Stimulated activated naive CD8-positive, alpha-beta T cell treated with anti-CD3 and anti-CD28 coated beads, Interleukin-15, Interleukin-2, amounts not matched to agents 100 ng/mL and 50 ng/mL, for 24 hours (primary cell): ENCODE measurements around the gene TAF6.
"Not testable (repeated sequence)": the region's sequence is repeated elsewhere in the genome, so short reads cannot be mapped to it uniquely, and the experiment has no call there.

Experiments used
- H3K27ac Mint-ChIP-seq: one replicate; pipeline ENCODE4 v1.8.0; 2021; ENCODE audit warnings: mild to moderate bottlenecking, mixed read lengths
- H3K27me3 Mint-ChIP-seq: one replicate; pipeline ENCODE4 v1.8.0; 2021; ENCODE audit warnings: mixed read lengths
- H3K36me3 Mint-ChIP-seq: one replicate; pipeline ENCODE4 v1.8.0; 2021; ENCODE audit warnings: low read depth, mixed read lengths
- H3K4me1 Mint-ChIP-seq: one replicate; pipeline ENCODE4 v1.8.0; 2021; ENCODE audit warnings: low read depth, mixed read lengths
- H3K4me3 Mint-ChIP-seq: one replicate; pipeline ENCODE4 v1.8.0; 2021; ENCODE audit warnings: mild to moderate bottlenecking, mixed read lengths
- H3K9me3 Mint-ChIP-seq: one replicate; pipeline ENCODE4 v1.8.0; 2021; ENCODE audit warnings: mixed read lengths

TAF6 gene

GRCh38 chr7:100155553-100156317, 36.6 kb upstream of the TAF6 start:
- Mint-ChIP-seq H3K36me3 (peaks cover 38% of the 10 kb centered on the region), H3K4me3 (peak overlapping the region; percentile 84), H3K9me3 (no peaks in the 10 kb centered on the region), H3K27ac (peak overlapping the region; percentile 26), H3K4me1 (peaks cover 56% of the 10 kb centered on the region), H3K27me3 (no peaks in the 10 kb centered on the region)

GRCh38 chr7:100154651-100155491, 35.7 kb upstream of the TAF6 start:
- H3K9me3 Mint-ChIP-seq: no peaks in the 10 kb centered on the region
- peak overlapping the region; percentile 28 for H3K27ac Mint-ChIP-seq
- H3K36me3 Mint-ChIP-seq: peaks cover 44% of the 10 kb centered on the region
- H3K4me3 Mint-ChIP-seq: no peak overlapping the region
- peaks cover 65% of the 10 kb centered on the region for H3K4me1 Mint-ChIP-seq
- H3K27me3 Mint-ChIP-seq: no peaks in the 10 kb centered on the region

GRCh38 chr7:100153708-100154535, 34.8 kb upstream of the TAF6 start:
- H3K27ac Mint-ChIP-seq: peak overlapping the region; percentile 29
- H3K4me1 Mint-ChIP-seq: peaks cover 64% of the 10 kb centered on the region
- peaks cover 44% of the 10 kb centered on the region for H3K36me3 Mint-ChIP-seq
- no peak overlapping the region for H3K4me3 Mint-ChIP-seq
- H3K9me3 Mint-ChIP-seq: no peaks in the 10 kb centered on the region
- no peaks in the 10 kb centered on the region for H3K27me3 Mint-ChIP-seq

- Mint-ChIP-seq H3K9me3 (no peaks in the 10 kb centered on the region), H3K36me3 (peaks cover 44% of the 10 kb centered on the region), H3K4me1 (peaks cover 69% of the 10 kb centered on the region)
These were observed 33.9 kb upstream of the TAF6 start for GRCh38 chr7:100152937-100153666.

GRCh38 chr7:100152404-100152803, 33.2 kb upstream of the TAF6 start:
- H3K27ac Mint-ChIP-seq: peak overlapping the region; percentile 83
- H3K27me3 Mint-ChIP-seq: no peaks in the 10 kb centered on the region
- no peaks in the 10 kb centered on the region for H3K9me3 Mint-ChIP-seq
- H3K36me3 Mint-ChIP-seq: peaks cover 41% of the 10 kb centered on the region
- H3K4me3 Mint-ChIP-seq: no peak overlapping the region
- H3K4me1 Mint-ChIP-seq: peaks cover 69% of the 10 kb centered on the region

More at GRCh38 chr7:100152937-100153666, 33.9 kb upstream of the TAF6 start:
- H3K27ac Mint-ChIP-seq: peak overlapping the region; percentile 29
- H3K4me3 Mint-ChIP-seq: no peak overlapping the region
- H3K27me3 Mint-ChIP-seq: no peaks in the 10 kb centered on the region

- H3K27me3 Mint-ChIP-seq: no peaks in the 10 kb centered on the region
- H3K4me3 Mint-ChIP-seq: peak within 1 kb of the TSS; percentile 97
- no peaks in the 10 kb centered on the region for H3K9me3 Mint-ChIP-seq
- peak within 1 kb of the TSS; percentile 96 for H3K27ac Mint-ChIP-seq
- H3K36me3 Mint-ChIP-seq: peaks cover 23% of the 10 kb centered on the region
- peaks cover 43% of the 10 kb centered on the region for H3K4me1 Mint-ChIP-seq
These were observed 29.6 kb upstream of the TAF6 start, which contains the start of gene LAMTOR4 for GRCh38 chr7:100148559-100149328. Gene LAMTOR4 (plus strand): TSS chr7:100148918. CDS start chr7:100148973, 55 bp downstream.

GRCh38 chr7:100148225-100148558, 29.0 kb upstream of the TAF6 start:
- H3K9me3 Mint-ChIP-seq: no peaks in the 10 kb centered on the region
- peaks cover 41% of the 10 kb centered on the region for H3K4me1 Mint-ChIP-seq
- H3K27ac Mint-ChIP-seq: peak overlapping the region; percentile 96
- peak overlapping the region; percentile 97 for H3K4me3 Mint-ChIP-seq
- H3K36me3 Mint-ChIP-seq: peaks cover 23% of the 10 kb centered on the region
- H3K27me3 Mint-ChIP-seq: no peaks in the 10 kb centered on the region

- H3K27me3 Mint-ChIP-seq: no peaks in the 10 kb centered on the region
- H3K27ac Mint-ChIP-seq: no peak overlapping the region
- peaks cover 14% of the 10 kb centered on the region for H3K36me3 Mint-ChIP-seq
- H3K4me3 Mint-ChIP-seq: no peak overlapping the region
- H3K4me1 Mint-ChIP-seq: peaks cover 36% of the 10 kb centered on the region
- H3K9me3 Mint-ChIP-seq: no peaks in the 10 kb centered on the region
These were observed 28.1 kb upstream of the TAF6 start for GRCh38 chr7:100147278-100147677.

- not testable (repeated sequence) for H3K9me3 Mint-ChIP-seq, H3K4me3 Mint-ChIP-seq
These were observed 27.2 kb upstream of the TAF6 start for GRCh38 chr7:100146350-100146749.

GRCh38 chr7:100142461-100142860, 23.3 kb upstream of the TAF6 start:
- H3K27ac Mint-ChIP-seq: no peak overlapping the region
- H3K36me3 Mint-ChIP-seq: no peaks in the 10 kb centered on the region
- H3K4me3 Mint-ChIP-seq: no peak overlapping the region
- H3K4me1 Mint-ChIP-seq: peaks cover 21% of the 10 kb centered on the region
- H3K27me3 Mint-ChIP-seq: no peaks in the 10 kb centered on the region
- H3K9me3 Mint-ChIP-seq: no peaks in the 10 kb centered on the region

More at GRCh38 chr7:100146350-100146749, 27.2 kb upstream of the TAF6 start:
- H3K27ac Mint-ChIP-seq, H3K27me3 Mint-ChIP-seq, H3K36me3 Mint-ChIP-seq: not testable (repeated sequence)
- peaks cover 32% of the 10 kb centered on the region for H3K4me1 Mint-ChIP-seq

GRCh38 chr7:100141555-100141949, 22.4 kb upstream of the TAF6 start:
- H3K4me3 Mint-ChIP-seq: no peak overlapping the region
- H3K9me3 Mint-ChIP-seq: no peaks in the 10 kb centered on the region
- peaks cover 21% of the 10 kb centered on the region for H3K4me1 Mint-ChIP-seq
- H3K27me3 Mint-ChIP-seq: no peaks in the 10 kb centered on the region
- H3K36me3 Mint-ChIP-seq: no peaks in the 10 kb centered on the region
- no peak overlapping the region for H3K27ac Mint-ChIP-seq

GRCh38 chr7:100137851-100138760, 18.9 kb upstream of the TAF6 start:
- Mint-ChIP-seq H3K4me3 (no peak overlapping the region), H3K9me3 (no peaks in the 10 kb centered on the region), H3K27me3 (no peaks in the 10 kb centered on the region), H3K36me3 (no peaks in the 10 kb centered on the region), H3K4me1 (peaks cover 21% of the 10 kb centered on the region), H3K27ac (peak overlapping the region; percentile 31)

- peaks cover 23% of the 10 kb centered on the region for H3K4me1 Mint-ChIP-seq
- H3K36me3 Mint-ChIP-seq: no peaks in the 10 kb centered on the region
- no peak overlapping the region for H3K4me3 Mint-ChIP-seq
- H3K27me3 Mint-ChIP-seq: no peaks in the 10 kb centered on the region
- H3K9me3 Mint-ChIP-seq: no peaks in the 10 kb centered on the region
- no peak overlapping the region for H3K27ac Mint-ChIP-seq
These were observed 13.6 kb upstream of the TAF6 start for GRCh38 chr7:100132697-100133151.
